Measurements from ENCODE around the gene MTMR2. TPM values are rescaled to one million over a fixed set of nuclear protein-coding genes. Genes with fewer than 3 reads are reported as not detected.
A peak's percentile ranks its signal among the peaks of the same experiment; 100 is the strongest.
"Not testable (repeated sequence)": the region's sequence is repeated elsewhere in the genome, so short reads cannot be mapped to it uniquely, and the experiment has no call there.

The MTMR2 gene
- total RNA-seq, 2 donors from 2014 or later, result 15.6 to 22.0 TPM

GRCh38 chr11:95835768-95836488, 88.0 kb downstream of the MTMR2 start:
- peak; percentile 93 to 95 for ATAC-seq
- intact Hi-C loops (cut with DNase I), result loop anchor here in 1 of 2 donors (5.0 kb wide), 1 partner anchor 556 kb away; the partner anchor contains the start of gene JRKL

GRCh38 chr11:95835351-95835750, 88.6 kb downstream of the MTMR2 start:
- intact Hi-C loops (cut with DNase I), result loop anchor here in 1 of 2 donors (5.0 kb wide), 1 partner anchor 557 kb away; the partner anchor contains the start of gene JRKL
- DNase-seq (no peak), ATAC-seq (peak in 1 of 2 donors; percentile 6)

More at GRCh38 chr11:95835768-95836488, 88.0 kb downstream of the MTMR2 start:
- peak; percentile 52 for DNase-seq

GRCh38 chr11:95833378-95833777, 90.5 kb downstream of the MTMR2 start:
- DNase-seq (no peak), ATAC-seq (no peak)
- intact Hi-C loops (cut with DNase I), result no loop called here

- ATAC-seq (no peak), DNase-seq (no peak)
- intact Hi-C loops (cut with DNase I), result no loop called here
Observed at GRCh38 chr11:95832763-95833162, 91.1 kb downstream of the MTMR2 start.

- no peak for ATAC-seq
- no peak for DNase-seq
- intact Hi-C loops (cut with DNase I), result no loop called here
Observed at GRCh38 chr11:95831198-95831883, 92.6 kb downstream of the MTMR2 start.

- intact Hi-C loops (cut with DNase I), result no loop called here
- DNase-seq (no peak), ATAC-seq (no peak)
Observed at GRCh38 chr11:95829580-95830259, 94.2 kb downstream of the MTMR2 start.

- ATAC-seq (no peak), DNase-seq (no peak)
- intact Hi-C loops (cut with DNase I), result no loop called here
Observed at GRCh38 chr11:95827696-95828095, 96.2 kb downstream of the MTMR2 start.

- ATAC-seq (no peak), DNase-seq (no peak)
- intact Hi-C loops (cut with DNase I), result no loop called here
Observed at GRCh38 chr11:95821640-95822039, 102.3 kb downstream of the MTMR2 start.

- ATAC-seq, result no peak
- intact Hi-C loops (cut with DNase I), result no loop called here
- DNase-seq, result no peak
Observed at GRCh38 chr11:95816037-95816436, 107.9 kb downstream of the MTMR2 start.

- ATAC-seq; DNase-seq; intact Hi-C loops (cut with DNase I): not testable (repeated sequence)
Observed at GRCh38 chr11:95811052-95811451, 112.9 kb downstream of the MTMR2 start.

GRCh38 chr11:95806464-95806863, 117.4 kb downstream of the MTMR2 start:
- DNase-seq; ATAC-seq; intact Hi-C loops (cut with DNase I): not testable (repeated sequence)

- no peak for ATAC-seq
- intact Hi-C loops (cut with DNase I), result no loop called here
Observed at GRCh38 chr11:95805869-95806268, 118.0 kb downstream of the MTMR2 start.

GRCh38 chr11:95803973-95804372, 119.9 kb downstream of the MTMR2 start:
- no peak for ATAC-seq
- no peak for DNase-seq
- intact Hi-C loops (cut with DNase I), result no loop called here

More at GRCh38 chr11:95805869-95806268, 118.0 kb downstream of the MTMR2 start:
- no peak for DNase-seq

GRCh38 chr11:95802806-95803205, 121.1 kb downstream of the MTMR2 start:
- intact Hi-C loops (cut with DNase I), result no loop called here
- ATAC-seq (no peak), DNase-seq (no peak)

GRCh38 chr11:95800438-95800837, 123.5 kb downstream of the MTMR2 start:
- ATAC-seq (no peak), DNase-seq (no peak)
- intact Hi-C loops (cut with DNase I), result no loop called here

- ATAC-seq, result no peak
- DNase-seq, result no peak
Observed at GRCh38 chr11:95799546-95799945, 124.4 kb downstream of the MTMR2 start.

GRCh38 chr11:95796501-95796900, 127.4 kb downstream of the MTMR2 start:
- DNase-seq (no peak), ATAC-seq (no peak)
- intact Hi-C loops (cut with DNase I), result no loop called here

More at GRCh38 chr11:95799546-95799945, 124.4 kb downstream of the MTMR2 start:
- intact Hi-C loops (cut with DNase I), result no loop called here

GRCh38 chr11:95795627-95796295, 128.1 kb downstream of the MTMR2 start:
- DNase-seq (no peak), ATAC-seq (no peak)
- intact Hi-C loops (cut with DNase I), result no loop called here

- intact Hi-C loops (cut with DNase I), result no loop called here
- ATAC-seq, result no peak
Observed at GRCh38 chr11:95794086-95794485, 129.8 kb downstream of the MTMR2 start.

More at GRCh38 chr11:95794086-95794485, 129.8 kb downstream of the MTMR2 start:
- no peak for DNase-seq
